Measurements from ENCODE around the gene ADAM12.

GRCh38 chr10:126230587-126230986 is 157.7 kb downstream of the ADAM12 start:
- no peak for TF ChIP-seq CTCF (conservative IDR thresholded peaks at IDR 0.05 in 1 of 2, IDR thresholded peaks at IDR 0.05 in 1 of 2; ENCODE audit: low read depth in 1 of 2, low read length in 2 of 2)
- TF ChIP-seq EZH2 (IDR thresholded peaks at IDR 0.05; ENCODE audit: low read length, missing control alignments), result no peak

Measured in fibroblast of lung (primary cell).